SU-DHL-6 (cell line): ENCODE data around the gene RNF157.

Experiments used
- H2AFZ ChIP-seq: fragments of 200-600 bp; sonication (generic); 2 replicates; pipeline ENCODE4 v1.6.1; 2014; ENCODE audit warnings: low read depth, mild to moderate bottlenecking, moderate library complexity, mixed read lengths, antibody characterized with exemption, low read length; ENCODE audit not compliant: severe bottlenecking
- H3F3A ChIP-seq: fragments of 200-600 bp; shearing (Covaris generic); 2 replicates; pipeline ENCODE4 v1.6.0; 2016; ENCODE audit warnings: antibody characterized with exemption, mild to moderate bottlenecking; ENCODE audit not compliant: insufficient read depth
- H3K27ac ChIP-seq: fragments of 200-600 bp; sonication (generic); 2 replicates; pipeline ENCODE4 v1.5.1; 2016; ENCODE audit warnings: low read depth, mild to moderate bottlenecking, low read length, moderate library complexity, mixed read lengths
- H3K27me3 ChIP-seq: fragments of 200-600 bp; sonication (generic), shearing (Covaris generic); 2 replicates; pipeline ENCODE4 v1.6.0; 2014; ENCODE audit warnings: mild to moderate bottlenecking, low read length
- H3K36me3 ChIP-seq: fragments of 200-600 bp; sonication (generic); 2 replicates; pipeline ENCODE4 v1.6.1; 2014; ENCODE audit warnings: mild to moderate bottlenecking, low read length, mixed read lengths
- H3K4me2 ChIP-seq: fragments of 300-600, 200-600 bp; shearing (Covaris generic), sonication (generic); 2 replicates; pipeline ENCODE4 v1.6.0; 2014; ENCODE audit warnings: low read length, low read depth, mild to moderate bottlenecking; ENCODE audit not compliant: poor library complexity, severe bottlenecking
- H3K4me3 ChIP-seq: fragments of 200-600 bp; sonication (generic); 2 replicates; pipeline ENCODE4 v1.5.1; 2014; ENCODE audit warnings: antibody characterized with exemption, low read length, mild to moderate bottlenecking, mixed read lengths; ENCODE audit not compliant: insufficient read depth, poor library complexity, severe bottlenecking
- H3K79me2 ChIP-seq: fragments of 200-600 bp; sonication (generic); 2 replicates; pipeline ENCODE4 v1.6.1; 2014; ENCODE audit warnings: mild to moderate bottlenecking, low read length, moderate library complexity; ENCODE audit not compliant: insufficient read depth
- H3K9ac ChIP-seq: fragments of 200-600 bp; sonication (generic); 2 replicates; pipeline ENCODE4 v1.7.0; 2014; ENCODE audit warnings: mild to moderate bottlenecking, low read length
- H3K9me2 ChIP-seq: fragments of 200-600 bp; sonication (generic); replicated peaks from 2 replicates; pipeline ENCODE4 v1.6.1; 2014; ENCODE audit warnings: low read length; ENCODE audit not compliant: insufficient read depth
- H3K9me3 ChIP-seq: fragments of 200-600 bp; sonication (generic); 2 replicates; pipeline ENCODE4 v1.6.1; 2014; ENCODE audit warnings: low read length, mixed read lengths; ENCODE audit not compliant: insufficient read depth
- H4K20me1 ChIP-seq: fragments of 200-600 bp; sonication (generic); 2 replicates; pipeline ENCODE4 v1.6.1; 2014; ENCODE audit warnings: low read depth, mild to moderate bottlenecking, antibody characterized with exemption, low read length, moderate library complexity, mixed read lengths
- CTCF ChIP-seq: fragments of 200-600 bp; sonication (generic); IDR thresholded peaks from one replicate; pipeline ENCODE4 v1.5.1; 2017; ENCODE audit warnings: antibody characterized with exemption, mild to moderate bottlenecking, low read length, moderate library complexity; ENCODE audit not compliant: insufficient read depth, poor library complexity, severe bottlenecking
- EZH2phosphoT487 ChIP-seq: fragments of 200-600 bp; sonication (generic), shearing (Covaris generic); conservative IDR thresholded peaks from 2 replicates; pipeline ENCODE4 v1.6.1; 2018; ENCODE audit warnings: mild to moderate bottlenecking, antibody characterized with exemption, low read length, moderate library complexity, mixed read lengths

RNF157 gene

GRCh38 chr17:76107509-76107908, 132.8 kb downstream of the RNF157 start:
- Histone ChIP-seq H4K20me1 (no peaks in the 10 kb centered on the region), H3F3A (peaks cover 10% of the 10 kb centered on the region), H3K9ac (no peak overlapping the region), H3K79me2 (peaks cover 11% of the 10 kb centered on the region), H3K27ac (no peak overlapping the region), H3K9me2 (no peaks in the 10 kb centered on the region), H3K9me3 (no peaks in the 10 kb centered on the region), H3K27me3 (no peaks in the 10 kb centered on the region), H3K4me2 (no peak overlapping the region), H2AFZ (no peak overlapping the region), H3K4me3 (no peak overlapping the region), H3K36me3 (no peaks in the 10 kb centered on the region)
- TF ChIP-seq CTCF (peak; percentile 17), EZH2phosphoT487 (no peak)

- no peak overlapping the region for H3K9ac ChIP-seq
These were observed 133.6 kb downstream of the RNF157 start for GRCh38 chr17:76106703-76107102.

GRCh38 chr17:76104896-76105231, 135.4 kb downstream of the RNF157 start:
- peaks cover 10% of the 10 kb centered on the region for H3F3A ChIP-seq
- H3K4me3 ChIP-seq, result no peak overlapping the region
- no peaks in the 10 kb centered on the region for H3K27me3 ChIP-seq
- no peak for TF ChIP-seq CTCF
- TF ChIP-seq EZH2phosphoT487, result no peak
- peaks cover 11% of the 10 kb centered on the region for H3K79me2 ChIP-seq
- no peak overlapping the region for H3K9ac ChIP-seq
- no peak overlapping the region for H3K4me2 ChIP-seq
- no peaks in the 10 kb centered on the region for H4K20me1 ChIP-seq
- no peaks in the 10 kb centered on the region for H3K9me2 ChIP-seq
- H3K9me3 ChIP-seq, result no peaks in the 10 kb centered on the region
- H2AFZ ChIP-seq, result no peak overlapping the region
- no peak overlapping the region for H3K27ac ChIP-seq
- no peaks in the 10 kb centered on the region for H3K36me3 ChIP-seq

More at GRCh38 chr17:76106703-76107102, 133.6 kb downstream of the RNF157 start:
- Histone ChIP-seq H4K20me1 (no peaks in the 10 kb centered on the region), H3K4me2 (no peak overlapping the region), H2AFZ (no peak overlapping the region), H3F3A (peaks cover 10% of the 10 kb centered on the region), H3K9me3 (no peaks in the 10 kb centered on the region), H3K27ac (no peak overlapping the region), H3K79me2 (peaks cover 11% of the 10 kb centered on the region), H3K27me3 (no peaks in the 10 kb centered on the region), H3K36me3 (no peaks in the 10 kb centered on the region), H3K4me3 (no peak overlapping the region), H3K9me2 (no peaks in the 10 kb centered on the region)
- TF ChIP-seq EZH2phosphoT487 (no peak), CTCF (no peak)
